ENCODE data around the gene TPBGL. TPM values are rescaled to one million over a fixed set of nuclear protein-coding genes. Genes with fewer than 3 reads are reported as not detected.

TPBGL gene
- total RNA-seq, 2 donors from 2014 or later = 0.07 to 0.14 TPM

- Mint-ChIP-seq H3K36me3 (ENCODE audit: insufficient read depth in 2 of 2) (no peaks in the 10 kb centered on the region), H3K9me3 (no peaks in the 10 kb centered on the region), H3K27me3 (ENCODE audit: low read depth) (peaks cover 34% of the 10 kb centered on the region), H3K4me1 (ENCODE audit: low read depth) (peaks cover 5% of the 10 kb centered on the region), H3K4me3 (no peak overlapping the region), H3K27ac (no peak overlapping the region)
- no peak for DNase-seq
- ATAC-seq (replicated peaks in 1 of 2) = no peak
Observed at GRCh38 chr11:75244052-75244814, 3.7 kb downstream of the TPBGL start.

- ATAC-seq (replicated peaks in 1 of 2) (no peak), DNase-seq (no peak)
- Mint-ChIP-seq H3K9me3 (no peaks in the 10 kb centered on the region), H3K4me1 (ENCODE audit: low read depth) (peaks cover 5% of the 10 kb centered on the region), H3K27me3 (ENCODE audit: low read depth) (peaks cover 23% of the 10 kb centered on the region), H3K4me3 (no peak overlapping the region), H3K27ac (no peak overlapping the region), H3K36me3 (ENCODE audit: insufficient read depth in 2 of 2) (no peaks in the 10 kb centered on the region)
Observed at GRCh38 chr11:75245356-75246005, 4.9 kb downstream of the TPBGL start.

- Mint-ChIP-seq H3K27ac (no peak overlapping the region), H3K36me3 (ENCODE audit: insufficient read depth in 2 of 2) (no peaks in the 10 kb centered on the region), H3K27me3 (ENCODE audit: low read depth) (peaks cover 23% of the 10 kb centered on the region), H3K4me1 (ENCODE audit: low read depth) (peaks cover 5% of the 10 kb centered on the region), H3K4me3 (no peak overlapping the region), H3K9me3 (no peaks in the 10 kb centered on the region)
- DNase-seq = no peak
- ATAC-seq (replicated peaks in 1 of 2) = no peak
Observed at GRCh38 chr11:75246006-75246670, 5.6 kb downstream of the TPBGL start.

- Mint-ChIP-seq H3K36me3 (ENCODE audit: insufficient read depth in 2 of 2) (no peaks in the 10 kb centered on the region), H3K27me3 (ENCODE audit: low read depth) (peaks cover 23% of the 10 kb centered on the region)
- no peak for DNase-seq
Observed at GRCh38 chr11:75246671-75247350, 6.2 kb downstream of the TPBGL start.

GRCh38 chr11:75248924-75249256 is 8.3 kb downstream of the TPBGL start:
- peaks cover 4% of the 10 kb centered on the region for H3K27me3 Mint-ChIP-seq (ENCODE audit: low read depth)
- ATAC-seq (replicated peaks in 1 of 2) (no peak), DNase-seq (no peak)
- no peak overlapping the region for H3K4me3 Mint-ChIP-seq
- H3K9me3 Mint-ChIP-seq = peaks cover 0 to 1% of the 10 kb centered on the region in 2 donors
- H3K4me1 Mint-ChIP-seq (ENCODE audit: low read depth) = no peaks in the 10 kb centered on the region
- H3K36me3 Mint-ChIP-seq (ENCODE audit: insufficient read depth in 2 of 2) = peaks cover 2 to 3% of the 10 kb centered on the region in 2 donors
- no peak overlapping the region for H3K27ac Mint-ChIP-seq

More at GRCh38 chr11:75246671-75247350, 6.2 kb downstream of the TPBGL start:
- H3K9me3 Mint-ChIP-seq = no peaks in the 10 kb centered on the region
- no peak overlapping the region for H3K4me3 Mint-ChIP-seq
- no peak for ATAC-seq (replicated peaks in 1 of 2)
- H3K27ac Mint-ChIP-seq = no peak overlapping the region
- H3K4me1 Mint-ChIP-seq (ENCODE audit: low read depth) = peaks cover 5% of the 10 kb centered on the region

GRCh38 chr11:75249704-75250103 is 9.1 kb downstream of the TPBGL start:
- DNase-seq (no peak), ATAC-seq (replicated peaks in 1 of 2) (no peak)
- no peaks in the 10 kb centered on the region for H3K27me3 Mint-ChIP-seq (ENCODE audit: low read depth)
- H3K9me3 Mint-ChIP-seq = peaks cover 0 to 1% of the 10 kb centered on the region in 2 donors
- no peaks in the 10 kb centered on the region for H3K4me1 Mint-ChIP-seq (ENCODE audit: low read depth)
- H3K4me3 Mint-ChIP-seq = no peak overlapping the region
- no peak overlapping the region for H3K27ac Mint-ChIP-seq
- H3K36me3 Mint-ChIP-seq (ENCODE audit: insufficient read depth in 2 of 2) = peaks cover 2 to 3% of the 10 kb centered on the region in 2 donors

- Mint-ChIP-seq H3K4me3 (no peak overlapping the region), H3K27me3 (ENCODE audit: low read depth) (no peaks in the 10 kb centered on the region), H3K27ac (no peak overlapping the region), H3K9me3 (peaks cover 0 to 1% of the 10 kb centered on the region in 2 donors), H3K36me3 (ENCODE audit: insufficient read depth in 2 of 2) (peaks cover 2 to 3% of the 10 kb centered on the region in 2 donors), H3K4me1 (ENCODE audit: low read depth) (no peaks in the 10 kb centered on the region)
- ATAC-seq (replicated peaks in 1 of 2) (no peak), DNase-seq (no peak)
Observed at GRCh38 chr11:75254326-75254725, 13.8 kb downstream of the TPBGL start.

- ATAC-seq (replicated peaks in 1 of 2) (no peak), DNase-seq (no peak)
- H3K4me3 Mint-ChIP-seq = no peak overlapping the region
- no peaks in the 10 kb centered on the region for H3K9me3 Mint-ChIP-seq
- H3K27ac Mint-ChIP-seq = no peak overlapping the region
- no peaks in the 10 kb centered on the region for H3K27me3 Mint-ChIP-seq (ENCODE audit: low read depth)
- H3K4me1 Mint-ChIP-seq (ENCODE audit: low read depth) = peaks cover 39% of the 10 kb centered on the region
- no peaks in the 10 kb centered on the region for H3K36me3 Mint-ChIP-seq (ENCODE audit: insufficient read depth in 2 of 2)
Observed at GRCh38 chr11:75260396-75261170, 20.0 kb downstream of the TPBGL start.

GRCh38 chr11:75261902-75262361 is 21.4 kb downstream of the TPBGL start:
- DNase-seq = no peak

GRCh38 chr11:75262436-75262835 is 21.9 kb downstream of the TPBGL start:
- no peaks in the 10 kb centered on the region for H3K36me3 Mint-ChIP-seq (ENCODE audit: insufficient read depth in 2 of 2)
- no peaks in the 10 kb centered on the region for H3K27me3 Mint-ChIP-seq (ENCODE audit: low read depth)
- H3K9me3 Mint-ChIP-seq = no peaks in the 10 kb centered on the region
- DNase-seq (no peak), ATAC-seq (replicated peaks in 1 of 2) (no peak)
- peaks cover 39% of the 10 kb centered on the region for H3K4me1 Mint-ChIP-seq (ENCODE audit: low read depth)
- H3K4me3 Mint-ChIP-seq = no peak overlapping the region
- no peak overlapping the region for H3K27ac Mint-ChIP-seq

More at GRCh38 chr11:75261902-75262361, 21.4 kb downstream of the TPBGL start:
- Mint-ChIP-seq H3K36me3 (ENCODE audit: insufficient read depth in 2 of 2) (no peaks in the 10 kb centered on the region), H3K27me3 (ENCODE audit: low read depth) (no peaks in the 10 kb centered on the region), H3K27ac (peak overlapping the region; percentile 54), H3K9me3 (no peaks in the 10 kb centered on the region), H3K4me3 (no peak overlapping the region), H3K4me1 (ENCODE audit: low read depth) (peaks cover 39% of the 10 kb centered on the region)
- no peak for ATAC-seq (replicated peaks in 1 of 2)

GRCh38 chr11:75262961-75263852 is 22.6 kb downstream of the TPBGL start:
- H3K9me3 Mint-ChIP-seq = no peaks in the 10 kb centered on the region
- no peak overlapping the region for H3K27ac Mint-ChIP-seq
- H3K4me1 Mint-ChIP-seq (ENCODE audit: low read depth) = peaks cover 39% of the 10 kb centered on the region
- no peaks in the 10 kb centered on the region for H3K27me3 Mint-ChIP-seq (ENCODE audit: low read depth)
- DNase-seq = no peak
- ATAC-seq (replicated peaks in 1 of 2) = no peak
- H3K36me3 Mint-ChIP-seq (ENCODE audit: insufficient read depth in 2 of 2) = no peaks in the 10 kb centered on the region
- H3K4me3 Mint-ChIP-seq = no peak overlapping the region
